Measurements from ENCODE around the gene PRSS53. TPM values are rescaled to one million over a fixed set of nuclear protein-coding genes. Genes with fewer than 3 reads are reported as not detected.

Gene PRSS53
- total and polyA plus RNA-seq, 4 donors: 1.4 to 2.3 (median 1.9) TPM

DNA sequence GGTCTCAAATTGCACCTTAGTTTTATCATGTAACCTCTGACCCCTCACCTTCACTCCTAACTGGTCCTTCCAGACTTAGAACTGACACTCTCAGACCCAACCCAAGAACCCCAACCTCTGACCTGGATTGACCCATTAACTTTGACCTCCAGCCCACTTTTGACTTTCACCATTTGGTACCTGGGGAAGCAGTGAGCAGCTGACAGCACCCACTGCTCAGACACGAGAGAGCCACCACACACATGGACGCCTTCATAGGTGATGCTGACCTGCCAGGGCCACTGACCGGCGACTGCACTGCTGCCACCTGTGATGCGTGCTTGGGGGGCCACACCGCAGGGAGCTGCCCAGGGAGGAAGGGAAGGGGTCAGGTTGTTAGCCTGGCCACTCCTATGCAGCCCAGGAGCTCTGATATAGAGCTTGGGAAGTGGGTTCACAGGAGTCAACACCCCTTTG is 44.3 kb upstream of the PRSS53 start:
- Histone ChIP-seq H3K27me3 (ENCODE audit: control insufficient read depth in 3 of 3, insufficient read depth in 3 of 3, low read length in 2 of 3) (no peaks in the 10 kb centered on the region), H3K9ac (ENCODE audit: insufficient read depth in 1 of 2, low read length in 2 of 2) (no peak overlapping the region), H3K4me1 (ENCODE audit: control insufficient read depth in 5 of 5, insufficient read depth in 5 of 5, low read length in 5 of 5) (peaks cover 0 to 42% (median 5%) of the 10 kb centered on the region in 5 donors), H3K36me3 (ENCODE audit: control insufficient read depth in 4 of 4, insufficient read depth in 4 of 4, low read length in 4 of 4) (peaks cover 10 to 29% (median 15%) of the 10 kb centered on the region in 4 donors), H3K4me3 (no peak overlapping the region), H3K27ac (ENCODE audit: low read depth in 1 of 2, low read length in 1 of 2) (no peak overlapping the region), H3K9me3 (ENCODE audit: control insufficient read depth in 4 of 4, insufficient read depth in 3 of 4, low read length in 3 of 4) (no peaks in the 10 kb centered on the region)
- DNase-seq (no peak), ATAC-seq (ENCODE audit: insufficient read depth, low FRiP score) (no peak)
- no peak for TF ChIP-seq CTCF (IDR thresholded peaks at IDR 0.05; ENCODE audit: control extremely low read depth, extremely low read depth)
- 82 to 87% methylated on average over 6 of the region's 6 CpGs for WGBS, 2 donors

DNA sequence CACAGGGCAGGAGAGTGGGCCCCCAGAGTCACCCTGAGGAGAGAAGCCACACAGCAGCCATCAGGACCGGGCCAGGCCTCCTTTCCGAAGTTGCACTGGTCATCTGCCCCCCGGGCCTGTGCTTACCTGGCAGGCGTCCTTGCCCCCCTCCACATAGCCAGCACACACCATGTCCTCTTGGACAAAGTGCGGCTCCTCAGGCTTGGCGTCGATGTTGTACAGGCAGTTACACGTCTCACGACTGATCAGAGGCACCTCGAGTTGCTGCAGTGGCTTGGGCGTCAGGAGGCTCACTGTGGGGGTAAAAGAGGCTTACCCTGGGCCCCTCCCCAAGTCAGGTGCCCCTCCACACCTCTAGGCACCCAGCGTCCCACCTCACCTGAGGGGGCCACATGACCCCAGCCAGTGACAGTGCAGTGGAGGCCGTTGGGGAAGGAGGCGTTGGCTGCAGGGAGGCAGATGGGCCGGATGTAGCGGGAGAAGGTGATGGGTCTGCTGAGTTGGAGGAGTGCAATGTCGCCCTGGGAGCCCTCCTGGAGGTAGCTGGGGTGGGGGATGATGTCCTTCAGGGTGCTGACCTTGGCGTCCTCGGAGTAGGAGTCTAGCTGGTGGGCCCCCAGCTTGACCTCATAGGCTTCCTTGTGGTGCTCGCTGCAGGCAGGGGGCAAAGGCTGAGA is 43.7 kb upstream of the PRSS53 start:
- no peak overlapping the region for H3K9ac ChIP-seq (ENCODE audit: insufficient read depth in 1 of 2, low read length in 2 of 2)
- DNase-seq (no peak), ATAC-seq (ENCODE audit: insufficient read depth, low FRiP score) (no peak)
- TF ChIP-seq CTCF (IDR thresholded peaks at IDR 0.05; ENCODE audit: control extremely low read depth, extremely low read depth): no peak
- H3K4me1 ChIP-seq (ENCODE audit: control insufficient read depth in 5 of 5, insufficient read depth in 5 of 5, low read length in 5 of 5): peaks cover 0 to 42% (median 7%) of the 10 kb centered on the region in 5 donors
- peak overlapping the region in 1 of 2 donors; percentile 60 for H3K27ac ChIP-seq (ENCODE audit: low read depth in 1 of 2, low read length in 1 of 2)
- no peaks in the 10 kb centered on the region for H3K27me3 ChIP-seq (ENCODE audit: control insufficient read depth in 3 of 3, insufficient read depth in 3 of 3, low read length in 2 of 3)
- H3K36me3 ChIP-seq (ENCODE audit: control insufficient read depth in 4 of 4, insufficient read depth in 4 of 4, low read length in 4 of 4): peaks cover 15 to 29% (median 19%) of the 10 kb centered on the region in 4 donors
- H3K4me3 ChIP-seq: no peak overlapping the region
- H3K9me3 ChIP-seq (ENCODE audit: control insufficient read depth in 4 of 4, insufficient read depth in 3 of 4, low read length in 3 of 4): no peaks in the 10 kb centered on the region
- WGBS, 2 donors: 84 to 90% methylated on average over 20 of the region's 20 CpGs

- no peak overlapping the region for H3K4me3 ChIP-seq
- WGBS, 2 donors: 82 to 84% methylated on average over 5 of the region's 5 CpGs
Measured at GRCh38 chr16:31131841-31132271, 43.1 kb upstream of the PRSS53 start.

More at GRCh38 chr16:31131841-31132271, 43.1 kb upstream of the PRSS53 start:
- H3K9me3 ChIP-seq (ENCODE audit: control insufficient read depth in 4 of 4, insufficient read depth in 3 of 4, low read length in 3 of 4): no peaks in the 10 kb centered on the region
- no peak for TF ChIP-seq CTCF (IDR thresholded peaks at IDR 0.05; ENCODE audit: control extremely low read depth, extremely low read depth)
- H3K4me1 ChIP-seq (ENCODE audit: control insufficient read depth in 5 of 5, insufficient read depth in 5 of 5, low read length in 5 of 5): peaks cover 0 to 42% (median 7%) of the 10 kb centered on the region in 5 donors
- no peaks in the 10 kb centered on the region for H3K27me3 ChIP-seq (ENCODE audit: control insufficient read depth in 3 of 3, insufficient read depth in 3 of 3, low read length in 2 of 3)
- DNase-seq: no peak
- no peak for ATAC-seq (ENCODE audit: insufficient read depth, low FRiP score)
- peaks cover 15 to 34% (median 23%) of the 10 kb centered on the region in 4 donors for H3K36me3 ChIP-seq (ENCODE audit: control insufficient read depth in 4 of 4, insufficient read depth in 4 of 4, low read length in 4 of 4)
- no peak overlapping the region for H3K9ac ChIP-seq (ENCODE audit: insufficient read depth in 1 of 2, low read length in 2 of 2)
- H3K27ac ChIP-seq (ENCODE audit: low read depth in 1 of 2, low read length in 1 of 2): peak overlapping the region in 1 of 2 donors; percentile 60
